Fibroblast of skin of abdomen (primary cell): Measurements from ENCODE around the gene MOB4.
"Not testable (repeated sequence)": the region's sequence is repeated elsewhere in the genome, so short reads cannot be mapped to it uniquely, and the experiment has no call there.

ENCODE experiments used
- DNase-seq: peaks from one replicate; pipeline ENCODE4 v3.0.0-alpha.2; 2013

The MOB4 gene

GRCh38 chr2:197514754-197515153 is 1.1 kb upstream of the MOB4 start:
- DNase-seq: no peak

- no peak for DNase-seq
These were observed 539 bp upstream of the MOB4 start for GRCh38 chr2:197515315-197515738.

DNA sequence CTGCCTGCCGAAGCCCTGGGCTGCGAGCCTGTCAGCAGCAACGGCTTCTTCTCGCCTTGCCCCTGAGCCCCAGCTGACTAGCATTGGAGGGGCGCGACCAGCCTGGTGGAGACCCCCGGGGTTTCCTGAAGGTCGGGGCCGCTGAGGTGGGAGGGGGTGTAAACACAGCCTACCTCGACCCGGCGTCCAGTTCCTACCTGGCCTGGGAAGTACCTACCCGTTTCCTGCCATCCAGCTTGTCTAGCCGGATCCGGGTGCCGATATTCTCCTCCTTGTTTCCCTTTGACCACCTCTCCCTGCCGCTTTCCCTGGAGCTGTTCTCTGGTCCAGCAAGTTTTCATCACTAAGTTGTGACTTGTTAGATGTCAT is 511 bp downstream of the MOB4 start:
- peak; percentile 10 for DNase-seq

- no peak for DNase-seq
These were observed 1.3 kb downstream of the MOB4 start for GRCh38 chr2:197517150-197517549.

DNA sequence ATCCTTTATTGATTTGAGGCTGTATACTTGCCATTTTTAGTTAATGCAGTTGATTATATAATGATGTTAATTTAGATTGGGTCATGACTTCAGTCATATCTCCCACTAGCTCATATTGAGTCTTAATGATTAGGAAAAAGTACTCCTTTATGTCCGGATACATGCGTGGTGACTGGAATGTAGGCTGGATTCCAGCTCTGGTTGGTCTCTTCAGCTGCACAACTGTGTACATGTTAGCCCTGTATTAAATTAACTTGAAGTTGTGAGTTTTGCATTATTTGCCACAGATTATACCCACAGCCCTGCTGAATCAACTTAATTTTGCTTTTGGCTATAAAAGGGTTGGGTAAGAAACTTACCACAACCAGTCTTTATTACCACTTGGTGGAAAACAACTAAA is 22.5 kb downstream of the MOB4 start:
- peak; percentile 28 for DNase-seq

DNA sequence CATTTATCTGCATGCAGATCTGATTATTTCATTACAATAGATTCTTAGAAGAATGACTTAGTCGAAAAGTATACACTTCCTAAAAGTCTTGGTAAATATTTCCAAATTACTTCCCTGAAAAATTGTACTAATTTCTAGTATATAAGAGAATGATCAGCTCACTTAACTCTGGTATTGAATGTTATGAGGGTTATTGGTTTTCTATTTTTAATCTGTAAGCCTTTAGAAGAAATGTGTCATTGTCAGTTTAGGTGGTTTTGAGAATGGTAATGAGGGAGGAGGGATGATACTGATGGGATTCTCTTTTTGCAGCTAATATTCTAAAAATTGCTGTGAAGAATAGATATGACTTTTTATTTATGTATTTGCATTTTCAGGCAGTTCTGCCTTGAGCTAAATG is 23.9 kb downstream of the MOB4 start:
- DNase-seq: no peak

DNA sequence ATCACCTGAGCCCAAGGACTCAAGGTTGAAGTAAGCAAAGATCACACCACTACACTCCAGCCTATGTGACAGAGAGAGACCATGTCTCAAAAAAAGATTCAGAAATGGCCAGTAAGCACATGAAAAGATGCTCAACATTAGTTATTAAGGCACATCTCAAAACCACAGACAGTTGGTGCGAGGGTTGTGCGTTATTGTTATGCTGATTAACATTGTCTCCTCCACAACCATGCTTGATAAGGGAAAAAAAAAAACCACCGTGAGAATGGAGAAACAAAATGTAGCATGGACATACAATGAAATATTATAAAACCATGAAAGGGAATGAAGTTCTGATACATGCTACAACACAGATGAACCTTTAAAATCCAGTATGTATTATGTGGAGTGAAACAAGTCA is 27.3 kb downstream of the MOB4 start:
- DNase-seq: no peak

DNA sequence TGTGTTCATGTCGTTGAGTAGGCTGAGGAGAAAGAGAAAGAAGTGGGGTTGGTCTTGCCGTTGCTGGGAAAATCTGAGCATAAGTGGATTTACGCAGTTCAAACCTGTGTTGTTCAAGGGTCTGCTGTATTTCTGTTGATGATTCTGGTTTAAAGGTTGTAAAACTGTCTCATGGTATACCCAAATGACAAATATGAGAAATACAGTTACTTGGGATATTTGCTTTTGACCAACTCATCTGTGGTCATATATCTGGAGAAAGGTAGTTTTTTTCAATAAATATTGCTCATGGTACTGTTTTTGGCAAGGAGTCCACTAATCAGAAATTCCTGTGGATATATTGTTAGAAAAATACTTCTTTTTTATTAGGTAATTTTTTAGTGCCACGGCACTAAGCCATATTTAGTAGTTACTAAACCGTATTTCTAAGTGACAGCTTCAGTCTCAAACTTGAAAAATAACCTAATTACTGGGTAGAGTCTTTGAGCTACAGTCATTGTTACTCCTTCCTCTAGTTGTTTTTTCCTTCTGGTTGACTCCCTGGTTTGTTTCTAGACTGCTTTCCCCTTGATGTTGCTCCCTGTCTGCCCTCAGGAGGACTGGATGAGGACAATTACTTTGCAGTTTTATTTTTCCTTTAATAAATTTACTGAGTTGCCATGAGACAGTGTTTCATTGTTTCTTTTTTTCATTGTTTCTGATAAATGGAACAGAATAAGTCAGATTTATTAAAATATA is 31.5 kb downstream of the MOB4 start:
- DNase-seq: no peak

DNA sequence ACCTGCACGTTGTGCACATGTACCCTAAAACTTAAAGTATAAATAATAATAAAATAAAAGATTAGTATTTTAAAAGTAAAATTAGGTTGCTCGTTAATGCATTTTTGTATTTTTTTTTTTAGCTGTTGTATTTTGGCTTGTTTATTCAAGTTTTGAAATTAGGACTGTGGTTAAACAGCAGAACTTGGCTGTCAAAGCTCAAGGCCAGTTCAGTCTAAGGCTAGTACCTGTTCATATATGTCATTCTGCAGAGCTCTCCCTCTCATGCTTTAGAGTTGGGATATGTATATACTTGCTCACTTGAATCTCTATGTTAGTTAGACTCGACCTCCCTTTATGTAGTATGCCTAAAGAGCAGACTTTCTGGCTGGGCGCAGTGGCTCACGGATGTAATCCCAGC is 32.7 kb downstream of the MOB4 start:
- DNase-seq: no peak

GRCh38 chr2:197551260-197551659 is 35.4 kb downstream of the MOB4 start:
- not testable (repeated sequence) for DNase-seq

DNA sequence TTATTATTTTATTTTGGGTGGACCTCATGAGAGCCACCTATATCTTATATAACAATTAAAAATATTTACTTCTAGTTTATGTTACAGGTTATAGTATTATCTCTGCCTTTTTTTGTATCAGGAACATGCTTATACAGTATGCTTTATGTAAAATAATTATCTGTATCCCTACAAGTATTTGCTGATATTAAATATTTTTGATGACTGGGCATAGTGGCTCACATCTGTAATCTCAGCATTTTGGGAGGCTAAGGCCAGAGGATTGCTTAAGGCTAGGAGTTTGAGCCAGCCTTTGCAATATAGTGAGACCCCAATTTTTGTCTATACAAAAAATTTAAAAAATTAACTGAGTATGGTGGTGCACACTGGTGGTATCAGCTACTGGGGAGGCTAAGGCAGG is 39.6 kb downstream of the MOB4 start:
- no peak for DNase-seq

DNA sequence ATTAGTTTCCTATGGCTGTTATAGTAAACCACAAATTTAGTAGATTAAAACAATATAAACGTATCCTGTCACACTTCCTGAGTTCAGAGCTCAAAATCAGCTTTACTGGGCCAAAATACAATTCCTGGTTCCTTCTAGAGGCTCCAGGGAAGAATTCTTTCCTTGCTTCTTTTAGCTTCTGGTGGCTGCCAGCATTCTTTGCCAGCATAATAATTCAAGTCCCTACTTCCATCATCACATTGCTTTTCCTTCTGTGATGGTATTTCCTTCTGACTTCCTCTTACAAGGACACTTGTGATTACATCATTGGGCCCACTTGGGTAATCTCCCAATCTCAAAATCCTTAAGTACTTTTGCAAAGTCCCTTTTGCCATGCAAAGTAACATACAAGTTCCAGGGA is 40.6 kb downstream of the MOB4 start:
- peak; percentile 43 for DNase-seq

GRCh38 chr2:197558393-197558792 is 42.5 kb downstream of the MOB4 start:
- DNase-seq: no peak

- DNase-seq: no peak
These were observed 43.8 kb downstream of the MOB4 start for GRCh38 chr2:197559681-197560080.

GRCh38 chr2:197560146-197560665 is 44.3 kb downstream of the MOB4 start:
- no peak for DNase-seq

GRCh38 chr2:197571627-197572271 is 55.9 kb downstream of the MOB4 start:
- peak; percentile 39 for DNase-seq

GRCh38 chr2:197573608-197574007 is 57.7 kb downstream of the MOB4 start:
- DNase-seq: no peak

DNA sequence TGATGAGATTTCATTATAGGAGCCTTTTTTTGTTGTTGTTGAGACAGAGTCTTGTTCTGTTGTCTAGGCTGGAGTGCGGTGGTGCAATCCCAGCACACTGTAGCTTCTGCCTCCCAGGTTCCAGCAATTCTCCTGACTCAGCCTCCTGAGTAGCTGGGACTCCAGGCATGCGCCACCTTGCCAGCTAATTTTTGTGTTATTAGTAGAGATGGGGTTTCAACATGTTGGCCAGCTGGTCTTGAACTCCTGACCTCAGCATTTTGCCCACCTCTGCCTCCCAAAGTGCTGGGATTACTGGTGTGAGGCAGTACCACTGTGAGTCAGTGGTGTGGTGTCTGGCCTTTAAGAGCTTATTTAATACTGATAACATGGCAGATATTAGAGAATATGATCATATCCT is 60.1 kb downstream of the MOB4 start:
- peak; percentile 8 for DNase-seq

DNA sequence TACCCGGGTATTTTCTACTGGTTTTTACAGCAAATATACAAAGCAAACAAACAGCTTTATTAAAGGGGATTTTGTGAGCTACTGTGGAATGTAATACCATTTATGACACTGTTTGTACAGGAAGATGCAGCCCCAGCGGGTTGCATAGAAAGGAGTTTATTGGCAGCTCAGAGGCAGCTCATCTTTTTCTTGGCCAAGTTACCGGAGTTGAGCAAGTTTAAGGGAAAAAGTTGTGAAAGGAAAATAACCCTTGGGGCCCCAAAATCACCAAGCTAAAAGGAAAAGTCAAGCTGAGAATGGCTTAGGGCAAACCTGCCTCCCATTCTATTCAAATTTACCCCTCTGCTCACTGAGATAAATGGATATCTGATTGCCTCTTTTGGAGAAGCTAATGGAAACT is 60.8 kb downstream of the MOB4 start:
- peak; percentile 17 for DNase-seq

DNA sequence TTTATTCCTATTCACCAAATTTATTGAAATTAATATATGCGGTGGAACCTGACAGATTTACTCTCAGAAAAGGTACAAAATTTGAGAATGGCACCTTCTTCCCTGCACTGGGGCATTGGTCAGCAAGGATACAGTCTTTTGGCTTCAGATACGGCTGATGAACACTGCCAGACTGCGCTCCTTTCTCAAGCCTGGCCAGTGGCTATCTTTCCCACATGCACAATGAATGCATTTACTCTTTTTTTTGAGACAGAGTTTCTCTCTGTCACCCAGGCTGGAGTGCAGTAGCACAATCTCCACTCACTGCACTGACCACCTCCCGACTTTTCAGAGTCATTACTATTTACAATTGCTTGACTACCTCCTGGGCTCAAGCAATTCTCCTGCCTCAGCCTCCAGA is 61.6 kb downstream of the MOB4 start:
- no peak for DNase-seq

- DNase-seq: not testable (repeated sequence)
These were observed 62.4 kb downstream of the MOB4 start for GRCh38 chr2:197578294-197578693.

DNA sequence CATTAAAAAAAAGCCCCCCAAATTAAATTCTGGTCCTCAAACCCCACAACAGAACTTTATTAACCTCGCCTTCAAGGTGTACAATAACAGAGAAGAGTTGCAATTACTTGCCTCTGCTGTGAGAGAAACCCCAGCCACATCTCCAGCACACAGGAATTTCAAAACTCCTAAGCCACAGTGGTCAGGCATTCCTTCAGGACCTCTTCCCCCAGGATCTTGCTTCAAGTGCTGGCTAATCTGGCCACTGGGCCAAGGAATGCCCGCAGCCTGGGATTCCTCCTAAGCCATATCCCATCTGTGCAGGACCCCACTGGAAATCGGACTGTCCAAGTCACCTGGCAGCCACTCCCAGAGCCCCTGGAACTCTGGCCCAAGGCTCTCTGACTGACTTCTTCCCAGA is 64.3 kb downstream of the MOB4 start:
- peak; percentile 4 for DNase-seq

- DNase-seq: not testable (repeated sequence)
These were observed 71.4 kb downstream of the MOB4 start for GRCh38 chr2:197587255-197587654.

DNA sequence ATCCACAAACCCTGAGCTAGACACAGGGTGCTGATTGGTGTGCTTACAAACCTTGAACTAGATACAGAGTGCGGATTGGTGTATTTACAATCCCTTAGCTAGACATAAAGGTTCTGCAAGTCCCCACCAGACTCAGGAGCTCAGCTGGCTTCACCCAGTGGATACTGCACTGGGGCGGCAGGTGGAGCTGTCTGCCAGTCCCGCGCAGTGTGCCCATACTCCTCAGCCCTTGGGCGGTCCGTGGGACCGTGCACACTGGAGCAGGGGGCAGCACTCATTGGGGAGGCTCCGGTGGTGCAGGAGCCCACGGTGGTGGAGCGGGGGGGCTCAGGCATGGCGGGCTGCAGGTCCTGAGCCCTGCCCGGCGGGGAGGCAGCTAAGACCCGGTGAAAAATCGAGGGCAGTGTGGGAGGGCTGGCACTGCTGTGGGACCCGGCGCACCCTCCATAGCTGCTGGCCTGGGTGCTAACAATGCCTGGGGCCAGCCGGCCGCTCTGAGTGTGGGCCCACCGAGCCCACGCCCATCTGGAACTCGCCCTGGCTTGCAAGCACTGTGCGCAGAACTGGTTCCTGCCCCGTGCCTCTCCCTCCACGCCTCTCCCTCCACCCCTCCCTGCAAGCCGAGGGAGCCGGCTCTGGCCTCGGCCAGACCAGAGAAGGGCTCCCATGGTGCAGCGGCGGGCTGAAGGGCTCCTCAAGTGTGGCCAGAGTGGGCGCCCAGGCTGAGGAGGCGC is 75.6 kb downstream of the MOB4 start:
- DNase-seq: no peak
